ENCODE results near the gene SPEM1.

The SPEM1 gene

DNA sequence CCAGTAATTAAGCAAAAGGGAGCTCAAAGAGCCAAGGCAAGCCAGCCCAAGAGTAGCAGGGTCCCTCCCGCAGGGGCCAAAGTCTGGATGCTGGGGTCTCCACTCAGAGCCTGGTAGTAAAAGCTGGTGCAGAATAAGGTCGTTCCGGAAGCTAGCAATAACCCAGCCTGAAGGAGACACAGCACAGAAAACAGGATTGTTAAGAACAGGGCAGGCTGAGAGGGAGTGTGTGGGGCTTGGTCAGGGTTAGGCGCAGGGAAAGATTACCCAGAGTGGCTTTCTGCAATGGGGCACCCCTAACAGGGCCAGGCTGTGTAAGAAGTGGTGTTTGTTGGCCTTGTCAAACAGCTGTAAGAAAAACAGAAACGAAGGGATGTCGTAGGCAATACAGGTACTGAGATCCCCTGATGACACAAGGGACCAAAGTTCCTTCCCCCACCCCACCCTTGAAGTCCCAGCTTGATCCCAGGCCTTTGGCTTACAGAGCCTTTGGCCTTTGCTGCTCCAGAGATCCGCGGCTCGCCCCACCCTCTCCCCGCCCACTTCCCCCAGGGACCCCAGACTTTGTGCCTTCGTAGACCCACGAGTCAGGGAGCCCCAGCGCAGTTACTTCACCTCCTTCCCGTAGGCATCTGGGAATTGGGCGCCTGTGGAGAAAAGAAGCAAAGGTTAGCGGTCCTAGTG, 16.9 kb upstream of the SPEM1 start:
- H2AFZ ChIP-seq (ENCODE audit: low read depth, low read length, severe bottlenecking): peak overlapping the region; percentile 80
- H3K27me3 ChIP-seq (ENCODE audit: low read length): no peaks in the 10 kb centered on the region
- H3K79me2 ChIP-seq (ENCODE audit: insufficient read depth, low read length): no peaks in the 10 kb centered on the region
- no peaks in the 10 kb centered on the region for H3K9me3 ChIP-seq (ENCODE audit: insufficient read depth, low read length)
- peak overlapping the region; percentile 54 for H3K27ac ChIP-seq (ENCODE audit: low read depth, low read length)
- TF ChIP-seq, protein P1, sequence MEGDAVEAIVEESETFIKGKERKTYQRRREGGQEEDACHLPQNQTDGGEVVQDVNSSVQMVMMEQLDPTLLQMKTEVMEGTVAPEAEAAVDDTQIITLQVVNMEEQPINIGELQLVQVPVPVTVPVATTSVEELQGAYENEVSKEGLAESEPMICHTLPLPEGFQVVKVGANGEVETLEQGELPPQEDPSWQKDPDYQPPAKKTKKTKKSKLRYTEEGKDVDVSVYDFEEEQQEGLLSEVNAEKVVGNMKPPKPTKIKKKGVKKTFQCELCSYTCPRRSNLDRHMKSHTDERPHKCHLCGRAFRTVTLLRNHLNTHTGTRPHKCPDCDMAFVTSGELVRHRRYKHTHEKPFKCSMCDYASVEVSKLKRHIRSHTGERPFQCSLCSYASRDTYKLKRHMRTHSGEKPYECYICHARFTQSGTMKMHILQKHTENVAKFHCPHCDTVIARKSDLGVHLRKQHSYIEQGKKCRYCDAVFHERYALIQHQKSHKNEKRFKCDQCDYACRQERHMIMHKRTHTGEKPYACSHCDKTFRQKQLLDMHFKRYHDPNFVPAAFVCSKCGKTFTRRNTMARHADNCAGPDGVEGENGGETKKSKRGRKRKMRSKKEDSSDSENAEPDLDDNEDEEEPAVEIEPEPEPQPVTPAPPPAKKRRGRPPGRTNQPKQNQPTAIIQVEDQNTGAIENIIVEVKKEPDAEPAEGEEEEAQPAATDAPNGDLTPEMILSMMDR (IDR thresholded peaks at IDR 0.05; ENCODE audit: insufficient read depth, low read length, poor library complexity, severe bottlenecking): no peak
- no peak for TF ChIP-seq EZH2phosphoT487 (conservative IDR thresholded peaks at IDR 0.05; ENCODE audit: low read length)
- no peaks in the 10 kb centered on the region for H3F3A ChIP-seq (ENCODE audit: insufficient read depth)
- peak overlapping the region; percentile 94 for H3K4me3 ChIP-seq (ENCODE audit: insufficient read depth, low read length, poor library complexity, severe bottlenecking)
- no peaks in the 10 kb centered on the region for H3K36me3 ChIP-seq (ENCODE audit: low read length)
- H4K20me1 ChIP-seq (ENCODE audit: low read depth, low read length): no peaks in the 10 kb centered on the region
- peak overlapping the region; percentile 86 for H3K4me2 ChIP-seq (ENCODE audit: low read depth, low read length, poor library complexity, severe bottlenecking)
- no peaks in the 10 kb centered on the region for H3K9me2 ChIP-seq (replicated peaks; ENCODE audit: insufficient read depth, low read length)
- H3K9ac ChIP-seq (ENCODE audit: low read length): peak overlapping the region; percentile 86

DNA sequence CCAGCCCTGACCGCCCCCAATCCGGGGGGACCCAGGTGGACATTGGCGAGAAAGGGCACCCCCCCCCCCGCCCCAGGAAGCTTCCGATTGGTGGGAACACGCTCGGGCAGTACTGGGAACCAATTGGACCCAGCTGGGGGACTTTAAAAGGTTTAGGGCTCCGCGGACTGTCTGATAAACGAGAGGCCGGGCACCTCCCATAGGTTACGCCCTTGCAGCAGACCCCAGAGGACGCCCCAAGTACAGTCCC, 16.5 kb upstream of the SPEM1 start:
- H3K9me2 ChIP-seq (replicated peaks; ENCODE audit: insufficient read depth, low read length): no peaks in the 10 kb centered on the region
- H4K20me1 ChIP-seq (ENCODE audit: low read depth, low read length): no peaks in the 10 kb centered on the region
- H3K79me2 ChIP-seq (ENCODE audit: insufficient read depth, low read length): no peaks in the 10 kb centered on the region
- H3K27me3 ChIP-seq (ENCODE audit: low read length): no peaks in the 10 kb centered on the region
- no peaks in the 10 kb centered on the region for H3K36me3 ChIP-seq (ENCODE audit: low read length)
- H3K27ac ChIP-seq (ENCODE audit: low read depth, low read length): peak overlapping the region; percentile 54
- no peaks in the 10 kb centered on the region for H3F3A ChIP-seq (ENCODE audit: insufficient read depth)
- no peaks in the 10 kb centered on the region for H3K9me3 ChIP-seq (ENCODE audit: insufficient read depth, low read length)
- peak overlapping the region; percentile 86 for H3K4me2 ChIP-seq (ENCODE audit: low read depth, low read length, poor library complexity, severe bottlenecking)
- peak overlapping the region; percentile 80 for H2AFZ ChIP-seq (ENCODE audit: low read depth, low read length, severe bottlenecking)
- H3K9ac ChIP-seq (ENCODE audit: low read length): peak overlapping the region; percentile 86
- H3K4me3 ChIP-seq (ENCODE audit: insufficient read depth, low read length, poor library complexity, severe bottlenecking): peak overlapping the region; percentile 94
- TF ChIP-seq EZH2phosphoT487 (conservative IDR thresholded peaks at IDR 0.05; ENCODE audit: low read length): no peak
- TF ChIP-seq, protein P1 (IDR thresholded peaks at IDR 0.05; ENCODE audit: insufficient read depth, low read length, poor library complexity, severe bottlenecking): no peak

DNA sequence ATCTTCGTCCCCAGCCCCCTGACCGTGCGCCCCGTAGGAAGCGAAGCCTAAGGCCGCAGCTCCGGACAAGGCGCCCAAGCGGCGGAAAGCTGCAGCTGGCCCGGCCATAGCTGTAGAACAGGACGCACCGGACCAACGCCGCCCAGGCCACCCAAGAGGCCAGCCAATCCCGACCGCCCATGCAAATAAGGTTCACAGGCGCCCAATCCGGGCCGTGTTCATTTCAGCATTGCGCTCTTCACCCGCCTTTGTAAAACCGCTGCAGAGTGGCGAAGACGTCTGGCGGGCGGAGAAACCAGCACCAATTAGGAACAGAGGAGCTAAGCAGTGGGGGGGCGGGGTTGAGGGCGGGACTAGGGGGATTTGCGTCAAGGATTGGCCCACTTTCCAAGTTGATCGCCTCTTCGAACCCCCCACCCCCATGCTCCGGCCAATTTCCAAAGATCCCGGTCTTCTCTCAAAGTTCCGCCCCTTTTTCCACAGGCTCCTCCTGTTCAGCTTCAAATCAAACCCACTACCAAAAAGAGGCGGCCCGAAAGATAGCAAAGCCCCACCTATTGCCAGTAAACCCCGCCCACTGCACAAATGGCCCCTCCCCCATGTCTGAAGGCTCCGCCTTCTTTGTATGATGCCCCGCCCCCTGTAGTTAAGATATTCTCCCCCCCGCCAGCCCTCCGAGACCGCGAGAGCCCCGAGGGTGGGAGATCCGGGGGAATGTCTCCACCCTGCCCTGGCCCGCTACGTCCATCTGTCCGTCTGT, 16.0 kb upstream of the SPEM1 start, which contains the start of gene TMEM256:
TSS of gene TMEM256 (minus strand) at position 121 of the 760 bp plus-strand sequence. CDS start at position 108, 13 bp downstream.
- H3K9me3 ChIP-seq (ENCODE audit: insufficient read depth, low read length): no peaks in the 10 kb centered on the region
- peak within 1 kb of the TSS; percentile 86 for H3K9ac ChIP-seq (ENCODE audit: low read length)
- H3F3A ChIP-seq (ENCODE audit: insufficient read depth): no peaks in the 10 kb centered on the region
- H2AFZ ChIP-seq (ENCODE audit: low read depth, low read length, severe bottlenecking): peak within 1 kb of the TSS; percentile 80
- peak within 1 kb of the TSS; percentile 86 for H3K4me2 ChIP-seq (ENCODE audit: low read depth, low read length, poor library complexity, severe bottlenecking)
- TF ChIP-seq, protein P1 (IDR thresholded peaks at IDR 0.05; ENCODE audit: insufficient read depth, low read length, poor library complexity, severe bottlenecking): no peak
- no peak for TF ChIP-seq EZH2phosphoT487 (conservative IDR thresholded peaks at IDR 0.05; ENCODE audit: low read length)
- H4K20me1 ChIP-seq (ENCODE audit: low read depth, low read length): no peaks in the 10 kb centered on the region
- H3K27me3 ChIP-seq (ENCODE audit: low read length): no peaks in the 10 kb centered on the region
- H3K27ac ChIP-seq (ENCODE audit: low read depth, low read length): peak within 1 kb of the TSS; percentile 54
- H3K4me3 ChIP-seq (ENCODE audit: insufficient read depth, low read length, poor library complexity, severe bottlenecking): peak within 1 kb of the TSS; percentile 94
- H3K36me3 ChIP-seq (ENCODE audit: low read length): no peaks in the 10 kb centered on the region
- no peaks in the 10 kb centered on the region for H3K79me2 ChIP-seq (ENCODE audit: insufficient read depth, low read length)
- no peaks in the 10 kb centered on the region for H3K9me2 ChIP-seq (replicated peaks; ENCODE audit: insufficient read depth, low read length)
